Measurements from ENCODE around the gene ZNF496. TPM values are rescaled to one million over a fixed set of nuclear protein-coding genes. Genes with fewer than 3 reads are reported as not detected.

The ZNF496 gene
- total RNA-seq, 1 experiment from 2014 or later: 36.4 TPM

DNA sequence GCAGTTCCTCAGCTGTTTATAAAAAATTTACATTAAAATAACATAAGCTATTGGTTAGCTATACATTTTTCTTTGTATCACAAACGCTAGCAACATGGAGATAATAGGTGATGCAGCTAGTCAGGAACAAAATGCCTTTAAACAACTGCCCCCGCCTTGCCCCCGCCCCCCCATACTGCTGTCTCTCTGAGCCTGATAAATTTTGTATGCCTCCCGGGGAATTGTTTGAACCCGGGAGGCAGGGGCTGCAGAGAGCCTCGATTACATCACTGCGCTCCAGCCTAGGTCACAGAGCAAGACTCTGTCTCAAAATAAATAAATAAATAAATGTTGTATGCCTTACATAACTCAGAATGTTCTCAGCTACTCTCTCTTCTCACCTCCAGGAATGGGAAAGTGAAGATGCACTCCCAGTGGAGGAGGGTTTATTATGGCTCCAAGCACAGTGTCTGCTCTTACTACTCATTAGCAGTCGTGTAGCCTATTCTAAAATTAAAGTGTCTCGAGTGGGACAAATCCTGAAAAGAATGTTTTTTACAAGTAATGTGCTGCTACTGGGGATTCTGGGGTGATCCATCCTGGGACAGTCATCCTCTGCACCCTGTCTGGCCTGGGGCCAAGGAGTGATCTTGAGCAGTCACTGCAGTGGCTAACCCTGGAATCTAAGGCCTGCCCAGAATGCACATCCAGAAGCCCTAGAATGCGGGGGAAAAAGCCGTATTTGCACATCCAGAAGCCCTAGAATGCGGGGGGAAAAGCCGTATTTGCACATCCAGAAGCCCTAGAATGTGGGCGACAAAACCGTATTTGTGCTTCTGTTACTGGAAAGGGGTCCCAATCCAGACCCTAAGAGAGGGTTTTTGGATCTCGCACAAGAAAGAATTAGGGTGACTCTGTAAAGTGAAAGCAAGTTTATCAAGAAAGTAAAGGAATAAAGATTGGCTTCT lies 39.4 kb upstream of the ZNF496 start:
- ChIA-PET POLR2A (no interaction called here), CTCF (no interaction called here)
- H3K27ac Mint-ChIP-seq (ENCODE audit: unreplicated experiment): no peak overlapping the region
- H3K4me1 Mint-ChIP-seq (ENCODE audit: low read depth, unreplicated experiment): no peaks in the 10 kb centered on the region
- TF ChIP-seq, protein P1, sequence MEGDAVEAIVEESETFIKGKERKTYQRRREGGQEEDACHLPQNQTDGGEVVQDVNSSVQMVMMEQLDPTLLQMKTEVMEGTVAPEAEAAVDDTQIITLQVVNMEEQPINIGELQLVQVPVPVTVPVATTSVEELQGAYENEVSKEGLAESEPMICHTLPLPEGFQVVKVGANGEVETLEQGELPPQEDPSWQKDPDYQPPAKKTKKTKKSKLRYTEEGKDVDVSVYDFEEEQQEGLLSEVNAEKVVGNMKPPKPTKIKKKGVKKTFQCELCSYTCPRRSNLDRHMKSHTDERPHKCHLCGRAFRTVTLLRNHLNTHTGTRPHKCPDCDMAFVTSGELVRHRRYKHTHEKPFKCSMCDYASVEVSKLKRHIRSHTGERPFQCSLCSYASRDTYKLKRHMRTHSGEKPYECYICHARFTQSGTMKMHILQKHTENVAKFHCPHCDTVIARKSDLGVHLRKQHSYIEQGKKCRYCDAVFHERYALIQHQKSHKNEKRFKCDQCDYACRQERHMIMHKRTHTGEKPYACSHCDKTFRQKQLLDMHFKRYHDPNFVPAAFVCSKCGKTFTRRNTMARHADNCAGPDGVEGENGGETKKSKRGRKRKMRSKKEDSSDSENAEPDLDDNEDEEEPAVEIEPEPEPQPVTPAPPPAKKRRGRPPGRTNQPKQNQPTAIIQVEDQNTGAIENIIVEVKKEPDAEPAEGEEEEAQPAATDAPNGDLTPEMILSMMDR (IDR thresholded peaks at IDR 0.05; ENCODE audit: insufficient read depth in 1 of 2, low read depth in 1 of 2, low read length in 1 of 2, severe bottlenecking in 1 of 2, unreplicated experiment in 1 of 2): no peak
- H3K9me3 Mint-ChIP-seq (ENCODE audit: unreplicated experiment): no peaks in the 10 kb centered on the region
- Histone ChIP-seq H3K9me3 (no peaks in the 10 kb centered on the region; the same call in 1 of the 2 replicates), H3K4me1 (no peaks in the 10 kb centered on the region), H3K36me3 (ENCODE audit: control insufficient read depth, insufficient read depth, low read length) (no peaks in the 10 kb centered on the region), H3K27me3 (replicated peaks; ENCODE audit: control insufficient read depth, insufficient read depth, low read length) (no peaks in the 10 kb centered on the region), H3K4me3 (ENCODE audit: low read depth, low read length) (no peak overlapping the region)
- no peak overlapping the region for H3K4me3 Mint-ChIP-seq (ENCODE audit: unreplicated experiment)
- no peaks in the 10 kb centered on the region for H3K36me3 Mint-ChIP-seq (ENCODE audit: insufficient read depth, unreplicated experiment)
- H3K27me3 Mint-ChIP-seq (ENCODE audit: insufficient read depth, unreplicated experiment): no peaks in the 10 kb centered on the region
- DNase-seq: no peak
- no TSS peak for BruUV-seq (replicated peaks)
- intact Hi-C loops (cut with micrococcal nuclease; ENCODE audit: unreplicated experiment): loop anchor here (5.0 kb wide), 1 partner anchor 76 kb away; no protein-coding TSS in a partner anchor

DNA sequence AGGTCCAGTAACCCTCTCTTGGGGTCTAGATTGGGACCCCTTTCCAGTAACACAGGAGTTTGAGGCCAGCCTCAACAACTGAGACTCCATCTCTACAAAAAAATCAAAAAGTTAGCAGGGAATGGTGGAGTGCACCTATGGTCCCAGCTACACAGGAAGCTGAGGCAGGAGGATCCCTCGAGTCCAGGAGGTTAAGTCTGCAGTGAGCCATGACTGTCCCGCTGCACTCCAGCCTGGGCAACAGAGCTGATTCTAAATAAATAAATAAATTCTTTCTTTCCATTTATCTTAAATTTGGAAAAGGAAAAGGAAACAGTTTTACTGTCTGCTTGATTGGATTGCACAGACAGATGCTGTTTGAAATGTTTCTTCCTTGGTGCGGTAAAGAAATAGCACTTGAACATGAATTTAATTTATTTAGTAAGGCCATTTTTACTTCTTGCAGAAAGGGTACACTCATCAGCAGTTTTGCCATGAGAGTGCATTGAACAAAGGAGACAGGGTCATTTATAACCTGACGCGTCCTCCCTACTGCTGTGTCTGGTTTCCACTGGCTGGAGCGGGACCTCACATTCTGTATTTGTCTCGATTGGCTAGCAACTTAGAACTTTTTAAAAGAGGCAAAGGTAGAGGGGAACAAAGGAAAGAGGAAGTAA lies 37.0 kb upstream of the ZNF496 start:
- Histone ChIP-seq H3K36me3 (ENCODE audit: control insufficient read depth, insufficient read depth, low read length) (no peaks in the 10 kb centered on the region), H3K4me1 (no peaks in the 10 kb centered on the region), H3K9me3 (no peaks in the 10 kb centered on the region; the same call in 1 of the 2 replicates), H3K4me3 (ENCODE audit: low read depth, low read length) (no peak overlapping the region), H3K27me3 (replicated peaks; ENCODE audit: control insufficient read depth, insufficient read depth, low read length) (no peaks in the 10 kb centered on the region)
- no peaks in the 10 kb centered on the region for H3K4me1 Mint-ChIP-seq (ENCODE audit: low read depth, unreplicated experiment)
- CTCF ChIA-PET: no interaction called here
- BruUV-seq (replicated peaks): no TSS peak
- POLR2A ChIA-PET: no interaction called here
- no peak overlapping the region for H3K27ac Mint-ChIP-seq (ENCODE audit: unreplicated experiment)
- intact Hi-C loops (cut with micrococcal nuclease; ENCODE audit: unreplicated experiment): no loop called here
- peaks cover 12% of the 10 kb centered on the region for H3K9me3 Mint-ChIP-seq (ENCODE audit: unreplicated experiment)
- TF ChIP-seq, protein P1 (IDR thresholded peaks at IDR 0.05; ENCODE audit: insufficient read depth in 1 of 2, low read depth in 1 of 2, low read length in 1 of 2, severe bottlenecking in 1 of 2, unreplicated experiment in 1 of 2): no peak
- no peaks in the 10 kb centered on the region for H3K27me3 Mint-ChIP-seq (ENCODE audit: insufficient read depth, unreplicated experiment)
- no peak overlapping the region for H3K4me3 Mint-ChIP-seq (ENCODE audit: unreplicated experiment)
- DNase-seq: no peak
- H3K36me3 Mint-ChIP-seq (ENCODE audit: insufficient read depth, unreplicated experiment): no peaks in the 10 kb centered on the region

DNA sequence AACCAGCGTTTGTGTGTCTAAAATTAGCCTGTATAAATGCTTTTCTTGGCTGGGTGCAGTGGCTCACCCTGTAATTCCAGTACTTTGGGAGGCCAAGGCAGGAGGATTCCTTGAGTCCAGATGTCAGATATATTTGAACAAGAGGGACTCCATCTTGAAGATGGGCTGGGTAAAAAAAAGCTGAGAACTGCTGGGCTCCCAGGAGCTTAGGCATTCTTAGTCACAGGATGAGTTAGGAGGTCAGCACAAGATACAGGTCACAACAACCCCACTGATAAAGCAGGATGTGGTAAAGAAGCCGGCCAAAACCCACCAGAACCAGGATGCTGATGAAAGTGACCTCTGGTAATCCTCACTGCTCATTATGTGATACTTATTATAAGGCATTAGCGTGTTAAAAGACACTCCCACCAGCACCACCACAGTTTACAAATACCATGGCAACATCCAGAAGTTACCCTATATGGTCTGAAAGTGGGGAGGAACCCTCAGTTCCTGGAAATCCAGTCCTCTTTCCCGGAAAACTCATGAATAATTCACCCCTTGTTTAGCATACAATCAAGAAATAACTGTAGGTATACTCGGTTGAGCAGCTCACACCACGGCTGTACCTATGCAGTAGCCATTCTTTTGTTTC lies 36.2 kb upstream of the ZNF496 start:
- CTCF ChIA-PET: no interaction called here
- BruUV-seq (replicated peaks): no TSS peak
- Histone ChIP-seq H3K4me3 (ENCODE audit: low read depth, low read length) (no peak overlapping the region), H3K9me3 (no peaks in the 10 kb centered on the region; the same call in 1 of the 2 replicates), H3K4me1 (no peaks in the 10 kb centered on the region), H3K36me3 (ENCODE audit: control insufficient read depth, insufficient read depth, low read length) (no peaks in the 10 kb centered on the region), H3K27me3 (replicated peaks; ENCODE audit: control insufficient read depth, insufficient read depth, low read length) (no peaks in the 10 kb centered on the region)
- H3K27ac Mint-ChIP-seq (ENCODE audit: unreplicated experiment): no peak overlapping the region
- peaks cover 12% of the 10 kb centered on the region for H3K9me3 Mint-ChIP-seq (ENCODE audit: unreplicated experiment)
- no peak overlapping the region for H3K4me3 Mint-ChIP-seq (ENCODE audit: unreplicated experiment)
- POLR2A ChIA-PET: no interaction called here
- H3K36me3 Mint-ChIP-seq (ENCODE audit: insufficient read depth, unreplicated experiment): no peaks in the 10 kb centered on the region
- intact Hi-C loops (cut with micrococcal nuclease; ENCODE audit: unreplicated experiment): no loop called here
- DNase-seq: no peak
- TF ChIP-seq, protein P1 (IDR thresholded peaks at IDR 0.05; ENCODE audit: insufficient read depth in 1 of 2, low read depth in 1 of 2, low read length in 1 of 2, severe bottlenecking in 1 of 2, unreplicated experiment in 1 of 2): no peak
- H3K27me3 Mint-ChIP-seq (ENCODE audit: insufficient read depth, unreplicated experiment): no peaks in the 10 kb centered on the region
- H3K4me1 Mint-ChIP-seq (ENCODE audit: low read depth, unreplicated experiment): no peaks in the 10 kb centered on the region
